Activated T-helper 2 cell treated with anti-CD3 and anti-CD28 coated beads, Interferon-gamma antibody, Interleukin-2, Interleukin-4, amounts not matched to agents 10 μg/mL and 5 μg/mL and 100 μg/mL, durations not matched to agents 14 hours and 24 hours and 36 hours (primary cell): ENCODE data around the gene CHD2. TPM values are rescaled to one million over a fixed set of nuclear protein-coding genes. Genes with fewer than 3 reads are reported as not detected.
"Not testable (repeated sequence)": the region's sequence is repeated elsewhere in the genome, so short reads cannot be mapped to it uniquely, and the experiment has no call there.

Source experiments
- DNase-seq: peaks from one replicate; pipeline ENCODE4 v3.0.0; 2021; ENCODE audit warnings: low spot score
- H3K27ac Mint-ChIP-seq: one replicate; pipeline ENCODE4 v1.8.0; 2021; ENCODE audit warnings: mixed read lengths
- H3K27me3 Mint-ChIP-seq: one replicate; pipeline ENCODE4 v1.8.0; 2021; ENCODE audit warnings: low read depth, mixed read lengths
- H3K36me3 Mint-ChIP-seq: one replicate; pipeline ENCODE4 v1.8.0; 2021; ENCODE audit warnings: low read depth, mixed read lengths
- H3K4me1 Mint-ChIP-seq: one replicate; pipeline ENCODE4 v1.8.0; 2021; ENCODE audit warnings: low read depth, mixed read lengths
- H3K4me3 Mint-ChIP-seq: one replicate; pipeline ENCODE4 v1.8.0; 2021; ENCODE audit warnings: low read depth, mild to moderate bottlenecking, moderate library complexity, mixed read lengths
- H3K9me3 Mint-ChIP-seq: one replicate; pipeline ENCODE4 v1.8.0; 2021; ENCODE audit warnings: mixed read lengths
- intact Hi-C: fragments of 100-400 bp; cut with micrococcal nuclease; formaldehyde crosslinking; loops from one replicate; pipeline ENCODE4 v1.15.1; 2023
- total RNA-seq: library from RNA; stranded (reverse); gene quantifications from 2 replicates; pipeline ENCODE4 v1.2.3, GENCODE V29; 2022

The CHD2 gene
- total RNA-seq, result 105 and 111 TPM in 2 replicates

DNA sequence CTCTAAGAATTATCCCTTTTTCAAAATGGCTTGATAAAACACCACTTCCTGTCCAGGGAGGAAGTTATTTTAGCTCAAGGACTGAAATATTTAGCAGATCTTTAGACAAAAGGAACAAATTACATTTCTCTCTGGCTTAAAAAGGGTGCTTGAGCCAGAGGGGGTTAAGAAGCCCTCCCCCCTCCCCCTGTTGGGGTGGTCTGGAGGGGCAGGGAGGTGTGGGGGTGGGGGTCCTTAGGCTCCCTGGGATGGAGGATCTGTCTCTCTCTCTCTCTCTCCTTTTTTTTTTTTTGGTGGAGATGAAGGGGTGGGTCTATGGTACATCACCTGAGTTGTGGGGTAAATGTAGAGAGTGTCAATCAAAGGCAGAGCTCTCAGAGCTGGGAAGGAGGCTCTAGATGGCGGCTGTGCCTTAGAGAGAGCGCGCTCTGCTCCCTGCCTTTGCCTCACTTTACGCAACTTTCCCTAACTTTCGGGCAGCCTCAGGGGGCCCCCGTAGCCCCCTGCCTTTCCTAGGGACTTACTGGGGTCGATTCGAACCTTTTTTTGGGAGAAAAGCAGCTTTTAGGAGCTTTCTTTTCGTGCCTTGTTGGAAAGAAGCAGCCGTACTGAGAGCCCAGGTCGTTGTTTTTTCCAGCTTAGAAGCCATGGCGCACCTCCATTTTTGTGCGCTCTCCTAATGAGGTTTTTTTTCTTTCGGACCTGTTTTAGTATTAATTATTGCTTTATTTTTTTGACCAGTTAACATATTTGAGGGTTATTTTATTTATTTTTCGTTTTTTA is at the start of gene CHD2:
CHD2 (plus strand) TSS at position 377 of the 783 bp plus-strand sequence. CDS start 914 bp downstream, outside the sequence.
- Mint-ChIP-seq H3K27me3 (no peaks in the 10 kb centered on the region), H3K27ac (peak within 1 kb of the TSS; percentile 99)

DNA sequence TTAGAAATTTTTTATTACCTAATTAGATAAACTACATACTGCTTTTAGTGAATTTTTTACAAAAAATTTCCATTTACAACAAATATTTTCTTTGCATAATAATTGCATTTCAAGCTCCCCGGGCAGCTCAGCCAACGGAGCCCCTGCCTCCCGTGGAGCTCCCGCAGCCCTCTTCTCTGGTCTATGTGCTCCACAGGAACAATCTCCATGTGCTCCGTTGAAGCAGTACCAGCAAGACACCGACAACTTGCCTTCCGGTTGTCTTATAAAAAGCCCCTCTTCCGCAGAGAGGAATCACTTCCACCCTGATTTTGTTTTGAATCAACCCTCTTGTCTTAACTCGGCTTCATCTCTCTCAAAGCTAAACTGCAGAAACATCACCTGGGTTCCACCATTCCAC is 46.9 kb upstream of the CHD2 start:
- H3K9me3 Mint-ChIP-seq, result no peaks in the 10 kb centered on the region
- H3K27ac Mint-ChIP-seq, result no peak overlapping the region
- intact Hi-C loops, result no loop called here
- peaks cover 14% of the 10 kb centered on the region for H3K4me1 Mint-ChIP-seq
- H3K27me3 Mint-ChIP-seq, result no peaks in the 10 kb centered on the region
- peaks cover 2% of the 10 kb centered on the region for H3K36me3 Mint-ChIP-seq
- H3K4me3 Mint-ChIP-seq, result no peak overlapping the region
- no peak for DNase-seq

More for the DNA sequence above, at the start of gene CHD2:
- intact Hi-C loops, result loop anchor here (1.0 kb wide), 3 partner anchors 11 to 91 kb away; no protein-coding TSS in a partner anchor
- H3K36me3 Mint-ChIP-seq, result peaks cover 81% of the 10 kb centered on the region
- H3K9me3 Mint-ChIP-seq, result peaks cover 8% of the 10 kb centered on the region
- DNase-seq, result peak; percentile 71
- H3K4me1 Mint-ChIP-seq, result peaks cover 52% of the 10 kb centered on the region
- peak within 1 kb of the TSS; percentile 94 for H3K4me3 Mint-ChIP-seq

DNA sequence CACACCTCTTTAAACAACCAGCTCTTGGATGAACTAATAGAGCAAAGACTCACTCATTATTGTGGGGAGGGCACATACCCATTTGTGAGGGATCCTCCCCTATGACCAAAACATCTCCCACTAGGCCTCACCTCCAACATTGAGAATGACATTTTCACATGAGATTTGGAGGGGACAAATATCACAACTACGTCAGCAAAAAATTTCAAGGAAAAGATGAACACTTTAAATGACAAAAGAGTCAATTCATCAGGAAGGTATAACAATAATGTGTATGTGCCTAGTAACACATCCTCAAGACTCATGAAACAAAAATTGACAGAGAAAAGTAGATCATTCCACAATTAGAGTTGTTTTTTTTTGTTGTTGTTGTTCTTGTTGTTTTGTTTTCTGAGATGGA is 38.4 kb upstream of the CHD2 start:
- intact Hi-C loops, result no loop called here
- no peak overlapping the region for H3K4me3 Mint-ChIP-seq
- DNase-seq, result no peak
- H3K36me3 Mint-ChIP-seq, result peaks cover 5% of the 10 kb centered on the region
- peaks cover 7% of the 10 kb centered on the region for H3K4me1 Mint-ChIP-seq
- H3K9me3 Mint-ChIP-seq, result peaks cover 11% of the 10 kb centered on the region
- H3K27ac Mint-ChIP-seq, result no peak overlapping the region
- H3K27me3 Mint-ChIP-seq, result peaks cover 2% of the 10 kb centered on the region

DNA sequence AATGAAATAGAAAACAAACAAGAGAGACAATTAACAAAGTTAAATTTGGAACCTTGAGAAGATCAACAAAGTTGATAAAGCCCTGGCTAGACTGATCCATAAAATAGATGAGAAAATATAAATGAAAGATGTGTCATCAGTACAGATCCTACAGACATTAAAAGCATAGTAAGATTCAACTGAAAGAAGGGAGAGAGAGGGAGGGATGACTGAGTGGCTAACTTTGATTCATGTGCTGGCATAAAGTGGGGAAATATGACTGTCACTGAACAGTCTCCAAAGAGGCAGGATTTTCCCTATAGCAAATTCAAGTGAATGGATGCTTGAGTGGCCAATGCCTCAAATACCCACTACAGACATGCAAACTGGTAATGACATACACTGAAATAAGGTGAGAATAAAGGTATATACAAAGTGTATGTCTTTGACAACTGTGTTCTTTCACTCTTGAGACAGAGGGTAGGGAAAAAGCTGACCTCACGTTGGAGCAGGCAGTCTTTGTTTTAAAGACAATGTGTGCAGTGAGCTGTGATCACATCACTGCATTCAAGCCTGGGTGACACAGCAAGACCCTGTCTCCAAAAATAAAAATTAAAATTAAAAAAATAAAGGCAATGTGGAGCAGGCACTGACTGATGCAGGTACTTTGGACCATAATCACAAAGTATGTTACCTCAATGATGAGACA is 35.9 kb upstream of the CHD2 start:
- peaks cover 4% of the 10 kb centered on the region for H3K4me1 Mint-ChIP-seq
- H3K9me3 Mint-ChIP-seq, result peaks cover 11% of the 10 kb centered on the region
- H3K4me3 Mint-ChIP-seq, result no peak overlapping the region
- peaks cover 2% of the 10 kb centered on the region for H3K27me3 Mint-ChIP-seq
- peaks cover 5% of the 10 kb centered on the region for H3K36me3 Mint-ChIP-seq
- no peak for DNase-seq
- no peak overlapping the region for H3K27ac Mint-ChIP-seq
- intact Hi-C loops, result no loop called here

DNA sequence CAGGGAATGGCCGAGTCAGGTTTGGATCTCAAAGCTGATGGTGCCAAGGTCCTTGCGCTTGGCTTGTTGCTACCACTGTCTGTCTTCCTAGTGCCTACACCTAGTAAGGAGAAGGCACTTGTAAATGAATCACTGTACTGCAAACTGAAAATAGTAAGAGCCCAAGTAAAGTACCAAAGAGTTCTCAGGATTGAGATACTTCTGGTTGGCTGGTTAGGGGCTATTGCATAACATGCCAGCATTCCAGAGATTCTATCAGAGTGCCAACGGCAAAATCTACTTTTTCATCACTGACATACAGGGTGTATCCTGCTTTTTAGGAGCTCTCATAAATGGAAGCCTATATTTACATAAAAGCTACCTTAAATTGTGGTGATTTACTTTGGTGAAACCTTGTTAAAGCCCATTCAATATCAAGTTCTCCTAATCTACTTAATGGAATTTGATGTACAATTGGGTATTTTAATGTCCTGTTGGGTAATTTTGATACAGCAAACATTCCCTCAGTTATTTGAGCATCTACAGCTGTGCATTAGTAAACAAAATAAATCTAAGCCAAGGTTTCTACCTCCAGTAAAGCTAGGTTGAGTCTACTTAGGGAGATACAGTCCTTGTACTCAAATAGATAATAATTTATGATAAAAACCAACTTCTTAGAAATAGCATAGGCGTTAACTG is 30.7 kb upstream of the CHD2 start:
- intact Hi-C loops, result no loop called here
- Mint-ChIP-seq H3K9me3 (no peaks in the 10 kb centered on the region), H3K27me3 (peaks cover 2% of the 10 kb centered on the region), H3K4me1 (peaks cover 4% of the 10 kb centered on the region), H3K36me3 (no peaks in the 10 kb centered on the region), H3K4me3 (no peak overlapping the region), H3K27ac (no peak overlapping the region)
- DNase-seq, result no peak

DNA sequence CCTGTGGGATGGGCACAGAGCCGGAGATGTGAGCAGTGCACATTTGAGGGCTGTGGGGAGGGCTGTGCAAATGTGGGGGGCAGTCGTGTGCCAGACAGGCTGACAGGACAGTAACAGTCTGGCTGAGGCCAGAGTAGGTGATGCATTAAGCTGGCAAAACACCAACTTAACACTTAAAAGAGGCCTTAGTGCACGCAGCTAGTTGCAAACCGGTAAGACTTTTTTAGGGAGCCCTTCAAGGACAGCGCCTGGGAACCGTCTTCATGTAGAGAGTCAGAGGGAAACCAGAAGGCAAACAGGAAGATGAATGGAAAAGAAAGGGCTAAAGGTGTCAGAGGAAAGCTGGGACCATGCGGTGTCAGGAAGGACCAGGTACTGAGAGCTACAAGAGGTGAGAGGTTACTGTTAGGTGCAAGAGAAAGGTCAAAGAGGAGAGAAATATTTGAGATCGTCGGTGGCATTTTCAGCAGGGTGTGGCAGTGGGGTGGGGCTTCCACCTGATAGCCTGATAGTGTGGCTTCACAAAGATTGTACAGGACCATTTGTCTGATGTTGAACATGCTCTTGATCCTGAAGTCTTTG is 30.0 kb upstream of the CHD2 start:
- H3K4me3 Mint-ChIP-seq, result no peak overlapping the region
- no peak overlapping the region for H3K27ac Mint-ChIP-seq
- H3K9me3 Mint-ChIP-seq, result no peaks in the 10 kb centered on the region
- no peak for DNase-seq
- peaks cover 4% of the 10 kb centered on the region for H3K4me1 Mint-ChIP-seq
- H3K27me3 Mint-ChIP-seq, result peaks cover 2% of the 10 kb centered on the region
- intact Hi-C loops, result no loop called here
- H3K36me3 Mint-ChIP-seq, result no peaks in the 10 kb centered on the region

DNA sequence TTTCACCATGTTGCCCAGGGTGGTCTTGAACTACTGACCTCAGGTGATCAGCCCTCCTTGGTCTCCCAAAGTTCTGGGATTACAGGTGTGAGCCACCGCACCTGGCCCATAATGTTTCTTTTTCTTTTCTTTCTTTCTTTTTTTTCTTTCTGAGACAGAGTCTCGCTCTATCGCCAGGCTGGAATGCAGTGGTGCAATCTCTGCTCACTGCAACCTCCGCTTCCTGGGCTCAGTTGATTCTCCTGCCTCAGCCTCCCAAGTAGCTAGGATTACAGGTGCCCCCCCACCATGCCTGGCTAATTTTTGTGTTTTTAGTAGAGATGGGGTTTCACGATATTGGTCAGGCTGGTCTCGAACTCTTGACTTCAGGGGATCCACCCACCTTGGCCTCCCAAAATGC is 27.2 kb upstream of the CHD2 start:
- H3K36me3 Mint-ChIP-seq, H3K27ac Mint-ChIP-seq, H3K4me3 Mint-ChIP-seq, intact Hi-C loops, H3K27me3 Mint-ChIP-seq, H3K4me1 Mint-ChIP-seq, H3K9me3 Mint-ChIP-seq, DNase-seq: not testable (repeated sequence)

DNA sequence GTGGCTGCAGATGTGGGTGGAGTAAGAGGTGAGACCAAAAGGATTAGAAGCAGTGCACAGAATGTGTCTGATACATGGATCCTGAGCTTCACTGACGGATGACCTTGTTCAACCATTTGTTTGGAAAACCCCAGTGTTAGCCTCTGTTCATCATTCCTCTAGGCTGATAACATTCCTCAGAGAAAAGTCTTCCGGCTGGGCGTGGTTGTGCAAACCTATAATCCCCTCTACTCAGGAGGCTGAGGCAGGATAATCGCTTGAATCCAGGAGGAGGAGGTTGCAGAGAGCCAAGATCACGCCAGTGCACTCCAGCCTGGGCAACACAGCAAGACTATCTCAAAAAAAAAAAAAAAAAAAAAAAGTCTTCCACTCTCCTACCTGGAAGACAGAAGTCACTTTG is 23.1 kb upstream of the CHD2 start:
- peaks cover 31% of the 10 kb centered on the region for H3K4me1 Mint-ChIP-seq
- no peaks in the 10 kb centered on the region for H3K27me3 Mint-ChIP-seq
- H3K27ac Mint-ChIP-seq, result no peak overlapping the region
- intact Hi-C loops, result no loop called here
- no peaks in the 10 kb centered on the region for H3K9me3 Mint-ChIP-seq
- no peak overlapping the region for H3K4me3 Mint-ChIP-seq
- DNase-seq, result no peak
- H3K36me3 Mint-ChIP-seq, result no peaks in the 10 kb centered on the region

DNA sequence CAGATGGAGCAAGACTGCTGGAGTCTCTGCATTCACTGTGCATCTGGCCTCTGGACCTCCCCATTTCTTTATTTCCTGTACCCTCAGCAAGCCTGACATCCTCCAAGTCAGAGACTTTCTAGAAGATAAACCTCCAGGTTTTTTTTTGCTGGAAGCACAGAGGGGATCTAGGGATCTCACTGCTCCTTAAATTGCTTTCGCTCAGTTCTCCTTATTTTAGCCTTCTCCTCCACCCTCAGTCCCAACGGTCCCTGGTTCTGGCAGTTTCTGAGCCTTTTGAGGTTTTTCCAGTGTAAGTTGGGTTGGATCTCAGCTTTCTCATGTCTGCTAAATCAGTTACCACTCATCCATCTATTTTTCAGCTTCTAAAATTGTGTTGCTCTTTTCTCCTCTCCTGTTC is 22.7 kb upstream of the CHD2 start:
- H3K27ac Mint-ChIP-seq, result no peak overlapping the region
- no peak overlapping the region for H3K4me3 Mint-ChIP-seq
- H3K9me3 Mint-ChIP-seq, result no peaks in the 10 kb centered on the region
- no peak for DNase-seq
- H3K36me3 Mint-ChIP-seq, result no peaks in the 10 kb centered on the region
- intact Hi-C loops, result no loop called here
- H3K4me1 Mint-ChIP-seq, result peaks cover 34% of the 10 kb centered on the region
- no peaks in the 10 kb centered on the region for H3K27me3 Mint-ChIP-seq

DNA sequence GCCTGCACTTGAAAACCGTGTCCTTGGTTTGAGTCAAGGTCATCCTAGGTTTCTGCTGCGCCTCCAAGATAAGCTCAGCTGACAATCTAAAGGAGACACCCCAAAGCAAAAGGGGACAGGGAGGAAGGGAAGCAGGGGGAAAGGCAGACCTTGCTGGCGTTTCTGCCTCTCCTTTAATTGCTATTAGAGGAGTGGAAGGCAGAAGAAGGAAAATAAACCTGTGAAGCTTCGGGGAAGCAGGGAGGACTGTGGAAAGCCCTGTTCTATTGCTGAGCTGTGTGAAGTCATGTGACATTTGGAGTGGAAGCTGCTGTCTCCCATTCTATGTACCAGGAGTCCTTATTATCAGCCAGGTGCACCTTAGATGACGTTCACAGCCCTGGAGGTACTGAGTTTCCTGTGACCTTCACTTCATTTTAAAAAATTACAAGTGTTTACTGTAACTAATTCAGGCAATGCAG is 21.5 kb upstream of the CHD2 start:
- Mint-ChIP-seq H3K4me3 (no peak overlapping the region), H3K9me3 (no peaks in the 10 kb centered on the region), H3K36me3 (peaks cover 3% of the 10 kb centered on the region), H3K4me1 (peaks cover 34% of the 10 kb centered on the region), H3K27me3 (no peaks in the 10 kb centered on the region), H3K27ac (no peak overlapping the region)
- DNase-seq, result no peak
- intact Hi-C loops, result no loop called here

DNA sequence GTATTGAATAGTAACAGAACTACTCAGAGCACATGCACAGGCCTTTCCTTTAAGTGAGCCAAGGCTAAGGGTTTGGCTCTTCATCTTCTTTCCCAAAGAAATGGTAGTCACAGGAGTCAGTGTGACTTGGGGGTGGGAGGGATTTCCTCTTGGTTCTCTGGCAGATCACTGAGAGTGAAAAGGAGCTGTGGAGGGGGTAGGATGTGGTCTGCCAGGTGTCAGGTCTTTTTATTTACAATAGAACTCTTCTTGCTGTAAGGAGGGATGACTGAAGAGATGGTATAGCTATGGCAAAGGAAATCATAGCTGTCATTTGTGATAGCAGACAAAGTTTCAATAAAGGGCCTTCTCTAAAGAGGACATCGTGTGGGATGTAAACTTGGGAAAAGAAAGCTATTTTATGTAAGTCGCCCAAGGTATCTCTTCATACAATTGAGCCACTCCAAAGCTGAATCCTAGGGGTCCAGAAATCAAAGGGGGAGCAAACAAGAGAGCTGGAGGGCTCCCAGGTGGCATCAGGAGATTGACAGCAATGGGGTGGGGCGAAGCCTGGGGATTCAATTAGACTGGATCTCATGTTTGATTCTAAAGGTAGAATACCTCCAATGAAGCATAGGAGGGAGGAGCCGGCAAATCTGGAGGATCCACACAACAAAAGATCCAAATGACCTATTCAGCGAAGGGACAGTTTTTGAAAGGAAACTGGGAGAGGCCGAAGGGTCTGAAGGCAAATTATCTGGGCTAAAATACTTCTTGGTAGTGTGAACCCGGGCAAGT is 20.0 kb upstream of the CHD2 start:
- DNase-seq, result no peak
- Mint-ChIP-seq H3K27ac (peak overlapping the region; percentile 86), H3K4me3 (peak overlapping the region; percentile 19), H3K36me3 (peaks cover 18% of the 10 kb centered on the region), H3K9me3 (no peaks in the 10 kb centered on the region), H3K4me1 (peaks cover 40% of the 10 kb centered on the region), H3K27me3 (no peaks in the 10 kb centered on the region)
- intact Hi-C loops, result loop anchor here (2.0 to 5.0 kb wide), 2 partner anchors 35 to 37 kb away; no protein-coding TSS in a partner anchor

DNA sequence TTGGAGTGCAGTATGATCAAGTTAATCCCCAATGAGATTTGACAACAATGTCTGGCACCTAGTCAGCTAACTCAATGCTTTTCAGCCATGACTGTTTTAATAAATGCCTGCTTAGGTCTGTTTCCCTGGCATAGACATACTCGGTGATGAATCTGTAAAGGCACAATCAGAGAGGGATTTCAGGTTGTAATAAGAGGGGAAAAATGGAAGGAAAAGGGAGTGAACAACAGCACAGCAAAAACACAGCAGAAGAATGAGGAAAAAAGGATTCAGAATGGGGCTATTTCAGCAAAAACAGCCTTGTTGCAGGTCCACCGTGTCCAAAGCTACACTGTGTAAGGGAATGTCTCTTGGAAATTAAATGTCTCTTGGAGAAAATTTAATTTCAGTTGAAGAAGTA is 19.3 kb upstream of the CHD2 start:
- Mint-ChIP-seq H3K27ac (peak overlapping the region; percentile 97), H3K4me1 (peaks cover 46% of the 10 kb centered on the region), H3K4me3 (peak overlapping the region; percentile 87), H3K9me3 (no peaks in the 10 kb centered on the region), H3K36me3 (peaks cover 25% of the 10 kb centered on the region), H3K27me3 (no peaks in the 10 kb centered on the region)
- DNase-seq, result no peak
- intact Hi-C loops, result loop anchor here (2.0 to 5.0 kb wide), 2 partner anchors 36 to 37 kb away; no protein-coding TSS in a partner anchor
